K562 (cell line): ENCODE measurements around the gene ODAPH. TPM values are rescaled to one million over a fixed set of nuclear protein-coding genes. Genes with fewer than 3 reads are reported as not detected.

Experiments
- ATAC-seq: fragments of 200-7000 bp; cut with Tn5 transposase; 3 replicates; pipeline ENCODE4 v1.9.1; 2020; ENCODE audit warnings: moderate library complexity
- BruUV-seq: library from RNA; stranded (reverse); fragments of 400-500 nt; replicated peaks from 2 replicates; lab custom pipeline; 2021; lab: Mats Ljungman, UMichigan
- CTCF ChIA-PET: fragments of 300-600 bp; formaldehyde crosslinking; extraction: SDS; loops from one replicate; lab custom pipeline; 2021; ENCODE audit warnings: low intra/inter-chr PET ratio; lab: Yijun Ruan, JAX
- POLR2A ChIA-PET: fragments of 300-600, 350-650 bp; sonication (Branson Sonifier 250); formaldehyde crosslinking; extraction: SDS; loops from one replicate; lab custom pipeline; 2021; ENCODE audit warnings: antibody characterized with exemption, inconsistent platforms; lab: Yijun Ruan, JAX
- DNase-seq, 4 experiments: peaks; one replicate each; pipeline versions ENCODE4 v3.0.0 to v3.0.0-alpha.2; 2011 to 2018; ENCODE audit warnings: low spot score in 3 of 4, mixed read lengths in 3 of 4; ENCODE audit errors: extremely low read depth in 1 of 4
- FAIRE-seq: peaks from 2 replicates; lab custom pipeline; 2011; peaks lifted over from hg19 to GRCh38; lab: Jason Lieb, UNC
- H2AFZ ChIP-seq: 2 replicates; pipeline ENCODE4 v1.6.0; 2011; ENCODE audit warnings: low read depth, low read length, control low read depth, inconsistent platforms
- H3K27ac ChIP-seq: fragments of 200-600 bp; 3 replicates; pipeline ENCODE4 v1.8.0; 2011; ENCODE audit warnings: low read depth, mild to moderate bottlenecking, control low read depth, inconsistent platforms, low read length, moderate library complexity, mixed read lengths; ENCODE audit errors: extremely low read depth
- H3K27me3 ChIP-seq, 2 experiments: fragments of 300-600 bp in 1 of 2; 2 replicates in 1 of 2; 3 replicates in 1 of 2; pipeline versions ENCODE4 v1.6.0 to v1.8.0; 2011; ENCODE audit warnings: inconsistent platforms in 2 of 2, low read length in 2 of 2, mild to moderate bottlenecking in 1 of 2, mixed read lengths in 1 of 2, moderate library complexity in 1 of 2; ENCODE audit not compliant: control insufficient read depth in 2 of 2, insufficient read depth in 2 of 2
- H3K36me3 ChIP-seq: fragments of 300-600 bp; 3 replicates; pipeline ENCODE4 v1.8.0; 2011; ENCODE audit warnings: mild to moderate bottlenecking, low read length, inconsistent platforms; ENCODE audit not compliant: control insufficient read depth, insufficient read depth
- H3K4me1 ChIP-seq, 2 experiments: fragments of 200-600 bp in 1 of 2; replicated peaks in 1 of 2; 2 replicates in 1 of 2; 3 replicates in 1 of 2; pipeline versions ENCODE4 v1.5.1 to v1.8.0; 2011; ENCODE audit warnings: inconsistent platforms in 2 of 2, low read length in 2 of 2, mild to moderate bottlenecking in 1 of 2, mixed read lengths in 1 of 2, moderate library complexity in 1 of 2; ENCODE audit not compliant: control insufficient read depth in 2 of 2, insufficient read depth in 2 of 2
- H3K4me2 ChIP-seq: 2 replicates; pipeline ENCODE4 v1.6.1; 2011; ENCODE audit warnings: low read length, control low read depth, inconsistent platforms, mixed read lengths; ENCODE audit not compliant: insufficient read depth
- H3K4me3 ChIP-seq: fragments of 200-600 bp; sonication (generic), shearing (Covaris generic); 2 replicates; pipeline ENCODE4 v1.5.1; 2016; ENCODE audit warnings: control low read depth, inconsistent platforms
- H3K79me2 ChIP-seq: fragments of 200-600 bp; 3 replicates; pipeline ENCODE4 v1.8.0; 2011; ENCODE audit warnings: low read length, inconsistent platforms; ENCODE audit not compliant: control insufficient read depth, insufficient read depth
- H3K9ac ChIP-seq, 2 experiments: 2 replicates each; pipeline versions ENCODE4 v1.6.0 to v1.6.1; 2011; ENCODE audit warnings: low read depth in 2 of 2, low read length in 2 of 2, control low read depth in 1 of 2, inconsistent platforms in 1 of 2, mild to moderate bottlenecking in 1 of 2, mixed read lengths in 1 of 2; ENCODE audit not compliant: insufficient read depth in 1 of 2
- H3K9me1 ChIP-seq: one replicate; pipeline ENCODE4 v1.6.0; 2011; ENCODE audit warnings: inconsistent platforms, mild to moderate bottlenecking, low read length, moderate library complexity; ENCODE audit not compliant: control insufficient read depth, insufficient read depth
- H3K9me3 ChIP-seq: replicated peaks from 2 replicates; pipeline ENCODE4 v1.5.1; 2011; ENCODE audit warnings: low read depth, low read length, inconsistent platforms; ENCODE audit not compliant: control insufficient read depth, insufficient read depth
- H4K20me1 ChIP-seq: replicated peaks from 2 replicates; pipeline ENCODE4 v1.6.1; 2011; ENCODE audit warnings: low read length, inconsistent platforms, mixed read lengths; ENCODE audit not compliant: control insufficient read depth, insufficient read depth
- HEY1 ChIP-seq: fragments of 250-450 bp; sonication (Bioruptor Pico); IDR thresholded peaks from 2 replicates; pipeline ENCODE4 v1.5.0; 2020; ENCODE audit warnings: mild to moderate bottlenecking, moderate library complexity, borderline replicate concordance
- HIVEP1 ChIP-seq: fragments of 250-450 bp; sonication (Bioruptor Pico); IDR thresholded peaks from 2 replicates; pipeline ENCODE4 v1.4.0; 2020; ENCODE audit warnings: mild to moderate bottlenecking
- LCOR ChIP-seq: sonication (generic); formaldehyde crosslinking; IDR thresholded peaks from 2 replicates; pipeline ENCODE4 v1.8.0; 2022; ENCODE audit warnings: mild to moderate bottlenecking, missing genetic modification reagents
- NFIC ChIP-seq: fragments of 450-650 bp; IDR thresholded peaks from 2 replicates; pipeline ENCODE4 v1.6.1; 2017; ENCODE audit warnings: mild to moderate bottlenecking, inconsistent platforms
- SMARCA4 ChIP-seq: fragments of 450-650 bp; IDR thresholded peaks from 2 replicates; pipeline ENCODE4 v1.6.1; 2016
- SOX6 ChIP-seq: fragments of 450-650 bp; IDR thresholded peaks from 2 replicates; pipeline ENCODE4 v1.6.1; 2014; ENCODE audit warnings: mild to moderate bottlenecking
- ZKSCAN3 ChIP-seq: fragments of 250-450 bp; sonication (Bioruptor Pico); IDR thresholded peaks from 2 replicates; pipeline ENCODE4 v1.4.0; 2020
- ZKSCAN8 ChIP-seq: fragments of 200-800 bp; sonication (Bioruptor generic); IDR thresholded peaks from 2 replicates; pipeline ENCODE4 v1.6.1; 2016; ENCODE audit warnings: missing genetic modification characterization, missing compliant biosample characterization
- ZNF561 ChIP-seq: fragments of 450-650 bp; formaldehyde crosslinking; conservative IDR thresholded peaks from 2 replicates; pipeline ENCODE4 v1.4.0; 2020; ENCODE audit warnings: mild to moderate bottlenecking, moderate library complexity
- ZNF696 ChIP-seq: fragments of 250-450 bp; sonication (Bioruptor Pico); conservative IDR thresholded peaks from 2 replicates; pipeline ENCODE4 v1.4.0; 2020; ENCODE audit warnings: mild to moderate bottlenecking, moderate library complexity
- WGBS: fragments of 100-300 bp; shearing (Covaris generic); methylation state at CpG from one replicate; pipeline ENCODE4 v1.1.6; 2016; ENCODE audit warnings: low coverage, mixed read lengths; ENCODE audit not compliant: insufficient coverage; ENCODE audit errors: missing lambda C conversion rate; 5-methylcytosine and 5-hydroxymethylcytosine counted together
- in situ Hi-C: fragments of 300-500 bp; cut with MboI; formaldehyde crosslinking; loops from 4 replicates; pipeline ENCODE4 v1.15.0; 2018; ENCODE audit warnings: inconsistent platforms, mixed read lengths
- intact Hi-C: fragments of 100-400 bp; cut with micrococcal nuclease; formaldehyde crosslinking; loops from 2 replicates; pipeline ENCODE4 v1.14.2; 2022
- polyA plus RNA-seq, 8 experiments: library from polyadenylated mRNA; depleted of rRNA in 4 of 8; stranded (reverse) in 5 of 8; unstranded in 3 of 8; fragments of >200 nt; fragmentation: Nextera tagmentation in 2 of 8; fragmentation: Illumina TruSeq in 1 of 8; extraction: Ambion mirVana in 2 of 8; extraction: Trizol in 1 of 8; gene quantifications; 2 replicates each; pipeline versions ENCODE4 v1.2.1 to v1.2.3, GENCODE V29; 2011 to 2014; ENCODE audit warnings: inconsistent platforms in 1 of 8, missing spikeins in 1 of 8
- total RNA-seq, 7 experiments: library from RNA; depleted of rRNA in 6 of 7; stranded (reverse); fragments of >200 nt in 6 of 7; fragmentation: Illumina TruSeq in 2 of 7; extraction: Trizol in 2 of 7; gene quantifications; 2 replicates each; pipeline versions ENCODE4 v1.2.1 to v1.2.3, GENCODE V29; 2011 to 2021; ENCODE audit warnings: low replicate concordance in 1 of 7
- TF ChIP-seq, protein P1 (sequence below), 2 experiments: fragments of 200-800 bp in 1 of 2; sonication (Bioruptor generic) in 1 of 2; sonication (generic) in 1 of 2; formaldehyde crosslinking in 1 of 2; IDR thresholded peaks in 1 of 2; conservative IDR thresholded peaks in 1 of 2; 2 replicates each; pipeline versions ENCODE4 v1.5.0 to v1.6.1; 2016 to 2020; ENCODE audit warnings: missing compliant biosample characterization in 1 of 2, missing genetic modification characterization in 1 of 2, missing genetic modification reagents in 1 of 2

Gene ODAPH
- total and polyA plus RNA-seq, 9 of the 15 experiments (the other 6 are each of a cell fraction or from before 2014, with no cell fraction given), result not detected

- POLR2A ChIA-PET, result no interaction called here
Observed at GRCh38 chr4:75545526-75545925, 10.3 kb upstream of the ODAPH start.

More at GRCh38 chr4:75545526-75545925, 10.3 kb upstream of the ODAPH start:
- no peaks in the 10 kb centered on the region for H3K9me3 ChIP-seq
- H3K9me1 ChIP-seq, result no peaks in the 10 kb centered on the region
- in situ Hi-C loops, result no loop called here
- ATAC-seq (peak; percentile 18; the same call in 1 of the 3 replicates), DNase-seq (no peak), FAIRE-seq (no peak)
- BruUV-seq, result no TSS peak
- H3K79me2 ChIP-seq, result no peaks in the 10 kb centered on the region
- H4K20me1 ChIP-seq, result no peaks in the 10 kb centered on the region
- no peak overlapping the region for H2AFZ ChIP-seq
- CTCF ChIA-PET, result no interaction called here
- H3K4me1 ChIP-seq, result no peaks in the 10 kb centered on the region; a peak in 1 of 5 replicates
- no peak for TF ChIP-seq SMARCA4
- no peak for TF ChIP-seq HIVEP1 (CRISPR knock-in tag)
- no peak for TF ChIP-seq ZNF696
- TF ChIP-seq ZKSCAN3 (CRISPR knock-in tag), result no peak
- TF ChIP-seq ZNF561 (CRISPR knock-in tag), result no peak
- TF ChIP-seq ZKSCAN8 (CRISPR knock-in tag), result no peak
- TF ChIP-seq NFIC, result no peak
- TF ChIP-seq LCOR (CRISPR knock-in tag), result no peak
- TF ChIP-seq, protein P1, sequence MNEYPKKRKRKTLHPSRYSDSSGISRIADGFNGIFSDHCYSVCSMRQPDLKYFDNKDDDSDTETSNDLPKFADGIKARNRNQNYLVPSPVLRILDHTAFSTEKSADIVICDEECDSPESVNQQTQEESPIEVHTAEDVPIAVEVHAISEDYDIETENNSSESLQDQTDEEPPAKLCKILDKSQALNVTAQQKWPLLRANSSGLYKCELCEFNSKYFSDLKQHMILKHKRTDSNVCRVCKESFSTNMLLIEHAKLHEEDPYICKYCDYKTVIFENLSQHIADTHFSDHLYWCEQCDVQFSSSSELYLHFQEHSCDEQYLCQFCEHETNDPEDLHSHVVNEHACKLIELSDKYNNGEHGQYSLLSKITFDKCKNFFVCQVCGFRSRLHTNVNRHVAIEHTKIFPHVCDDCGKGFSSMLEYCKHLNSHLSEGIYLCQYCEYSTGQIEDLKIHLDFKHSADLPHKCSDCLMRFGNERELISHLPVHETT (CRISPR knock-in tag; conservative IDR thresholded peaks at IDR 0.05 in 1 of 2, IDR thresholded peaks at IDR 0.05 in 1 of 2), result no peak
- TF ChIP-seq HEY1 (CRISPR knock-in tag), result no peak
- TF ChIP-seq SOX6, result no peak
- no peak overlapping the region for H3K4me2 ChIP-seq
- no peak overlapping the region for H3K4me3 ChIP-seq
- 69% methylated on average over 5 of the region's 5 CpGs for WGBS
- intact Hi-C loops, result no loop called here
- 0 out of 3 replicates have a peak, but pooled peaks cover 2% of the 10 kb centered on the region for H3K36me3 ChIP-seq
- H3K27me3 ChIP-seq, result no peaks in the 10 kb centered on the region
- H3K9ac ChIP-seq, result no peak overlapping the region; a peak in 1 of 4 replicates
- no peak overlapping the region for H3K27ac ChIP-seq
